Activated CD8-positive, alpha-beta T cell treated with anti-CD3 and anti-CD28 coated beads for 36 hours (primary cell): ENCODE measurements around the gene ELMO2. TPM values are rescaled to one million over a fixed set of nuclear protein-coding genes. Genes with fewer than 3 reads are reported as not detected.

ENCODE experiments used
- ATAC-seq: fragments of 200-7000 bp; cut with Tn5 transposase; one replicate; pipeline ENCODE4 v1.10.0; 2021; ENCODE audit warnings: mild to moderate bottlenecking, moderate library complexity
- CTCF ChIA-PET: fragments of 350-600 bp; sonication (Branson Sonifier 250); formaldehyde crosslinking; loops from one replicate; lab custom pipeline; 2021; ENCODE audit warnings: antibody characterized with exemption; lab: Charles Lee
- POLR2A ChIA-PET: fragments of 350-600 bp; sonication (Branson Sonifier 250); formaldehyde crosslinking; loops from one replicate; lab custom pipeline; 2021; ENCODE audit warnings: antibody characterized with exemption; lab: Charles Lee
- DNase-seq: peaks from one replicate; pipeline ENCODE4 v3.0.0-alpha.2; 2020
- H3K27ac Mint-ChIP-seq: one replicate; pipeline ENCODE4 v1.8.0; 2021; ENCODE audit warnings: mild to moderate bottlenecking, mixed read lengths
- H3K27me3 Mint-ChIP-seq: one replicate; pipeline ENCODE4 v1.8.0; 2021; ENCODE audit warnings: mixed read lengths
- H3K36me3 Mint-ChIP-seq: one replicate; pipeline ENCODE4 v1.8.0; 2021; ENCODE audit warnings: low read depth, mixed read lengths
- H3K4me1 Mint-ChIP-seq: one replicate; pipeline ENCODE4 v1.8.0; 2021; ENCODE audit warnings: low read depth, mixed read lengths
- H3K4me3 Mint-ChIP-seq: one replicate; pipeline ENCODE4 v1.8.0; 2021; ENCODE audit warnings: mild to moderate bottlenecking, moderate library complexity, mixed read lengths
- H3K9me3 Mint-ChIP-seq: one replicate; pipeline ENCODE4 v1.8.0; 2021; ENCODE audit warnings: mixed read lengths
- CTCF ChIP-seq: fragments of 200-600 bp; IDR thresholded peaks from one replicate; pipeline ENCODE4 v1.8.0; 2022; ENCODE audit warnings: antibody characterized with exemption, mild to moderate bottlenecking
- intact Hi-C: fragments of 100-400 bp; cut with micrococcal nuclease; formaldehyde crosslinking; loops from one replicate; pipeline ENCODE4 v1.10.0; 2022
- total RNA-seq, 2 experiments: library from RNA; stranded (reverse); gene quantifications; one replicate each; pipeline ENCODE4 v1.2.3, GENCODE V29; 2021

Gene ELMO2
- total RNA-seq, 2 experiments from 2014 or later: 36.2 to 38.1 TPM

- TF ChIP-seq CTCF: no peak
- no peaks in the 10 kb centered on the region for H3K27me3 Mint-ChIP-seq
- peak; percentile 48 for DNase-seq
- peak; percentile 43 for ATAC-seq
- no peaks in the 10 kb centered on the region for H3K9me3 Mint-ChIP-seq
- peaks cover 16% of the 10 kb centered on the region for H3K4me1 Mint-ChIP-seq
- peaks cover 18% of the 10 kb centered on the region for H3K36me3 Mint-ChIP-seq
- CTCF ChIA-PET: interaction anchor here (1.4 to 4.9 kb wide), 4 partner anchors 37 to 218 kb away, joined by 3 to 44 read pairs (median 10); no protein-coding TSS in a partner anchor
- no peak overlapping the region for H3K4me3 Mint-ChIP-seq
- peak overlapping the region; percentile 78 for H3K27ac Mint-ChIP-seq
- intact Hi-C loops: no loop called here
- POLR2A ChIA-PET: no interaction called here
Measured at GRCh38 chr20:46350201-46350985, 56.0 kb downstream of the ELMO2 start.

- no peak for ATAC-seq
- Mint-ChIP-seq H3K4me3 (no peak overlapping the region), H3K9me3 (no peaks in the 10 kb centered on the region), H3K27ac (no peak overlapping the region), H3K27me3 (no peaks in the 10 kb centered on the region), H3K4me1 (peaks cover 16% of the 10 kb centered on the region), H3K36me3 (peaks cover 18% of the 10 kb centered on the region)
- CTCF ChIA-PET: interaction anchor here (0.6 to 4.9 kb wide), 11 partner anchors 9 to 230 kb away, joined by 3 to 44 read pairs (median 7); no protein-coding TSS in a partner anchor
- intact Hi-C loops: no loop called here
- no peak for TF ChIP-seq CTCF
- DNase-seq: no peak
- POLR2A ChIA-PET: interaction anchor here (2.5 kb wide), 1 partner anchor 8 kb away, joined by 6 read pairs; no protein-coding TSS in a partner anchor
Measured at GRCh38 chr20:46349742-46350056, 56.7 kb downstream of the ELMO2 start.

GRCh38 chr20:46349035-46349741, 57.2 kb downstream of the ELMO2 start:
- no peak overlapping the region for H3K27ac Mint-ChIP-seq
- CTCF ChIA-PET: interaction anchor here (0.6 to 4.9 kb wide), 29 partner anchors 9 to 379 kb away, joined by 3 to 44 read pairs (median 4); partner anchors contain the start of gene ELMO2

GRCh38 chr20:46347841-46348803, 58.3 kb downstream of the ELMO2 start:
- H3K9me3 Mint-ChIP-seq: no peaks in the 10 kb centered on the region
- intact Hi-C loops: no loop called here
- H3K36me3 Mint-ChIP-seq: peaks cover 14% of the 10 kb centered on the region
- DNase-seq: no peak
- POLR2A ChIA-PET: interaction anchor here (0.6 to 2.5 kb wide), 3 partner anchors 10 to 53 kb away, joined by 3 to 6 read pairs (median 5); no protein-coding TSS in a partner anchor
- no peak overlapping the region for H3K4me3 Mint-ChIP-seq
- no peak for ATAC-seq
- TF ChIP-seq CTCF: no peak
- CTCF ChIA-PET: interaction anchor here (0.6 to 4.9 kb wide), 26 partner anchors 11 to 378 kb away, joined by 3 to 44 read pairs (median 4); partner anchors contain the start of gene ELMO2
- no peaks in the 10 kb centered on the region for H3K27me3 Mint-ChIP-seq
- H3K27ac Mint-ChIP-seq: no peak overlapping the region
- peaks cover 21% of the 10 kb centered on the region for H3K4me1 Mint-ChIP-seq

More at GRCh38 chr20:46349035-46349741, 57.2 kb downstream of the ELMO2 start:
- DNase-seq (peak; percentile 64), ATAC-seq (peak; percentile 68)
- POLR2A ChIA-PET: interaction anchor here (0.6 to 2.5 kb wide), 3 partner anchors 9 to 52 kb away, joined by 3 to 6 read pairs (median 5); no protein-coding TSS in a partner anchor
- H3K4me3 Mint-ChIP-seq: no peak overlapping the region
- peaks cover 17% of the 10 kb centered on the region for H3K4me1 Mint-ChIP-seq
- TF ChIP-seq CTCF: peak; percentile 78
- intact Hi-C loops: no loop called here
- H3K36me3 Mint-ChIP-seq: peaks cover 18% of the 10 kb centered on the region
- no peaks in the 10 kb centered on the region for H3K9me3 Mint-ChIP-seq
- H3K27me3 Mint-ChIP-seq: no peaks in the 10 kb centered on the region
